Activated naive CD4-positive, alpha-beta T cell treated with anti-CD3 and anti-CD28 coated beads, Interleukin-2, amount 50 U/mL, for 72 hours (primary cell): ENCODE results near the gene ZSCAN10. TPM values are rescaled to one million over a fixed set of nuclear protein-coding genes. Genes with fewer than 3 reads are reported as not detected.

Source experiments
- ATAC-seq, 2 donors: fragments of 150-1000 bp; cut with Tn5 transposase; 2 replicates each; pipeline ENCODE4 v1.10.0; 2021; ENCODE audit warnings: mild to moderate bottlenecking in 2 of 2, moderate library complexity in 2 of 2
- DNase-seq, 2 donors: peaks; one replicate each; pipeline ENCODE4 v3.0.0; 2021 to 2022; ENCODE audit warnings: low spot score in 2 of 2
- H3K27ac Mint-ChIP-seq, 2 donors: one replicate each; pipeline ENCODE4 v1.8.0; 2022; ENCODE audit warnings: mild to moderate bottlenecking in 2 of 2, mixed read lengths in 2 of 2
- H3K36me3 Mint-ChIP-seq, 2 donors: one replicate each; pipeline ENCODE4 v1.8.0; 2022; ENCODE audit warnings: mixed read lengths in 2 of 2
- H3K9me3 Mint-ChIP-seq, 2 donors: one replicate each; pipeline ENCODE4 v1.8.0; 2022; ENCODE audit warnings: mixed read lengths in 2 of 2
- total RNA-seq, 2 donors: library from RNA; stranded (reverse); gene quantifications; one replicate each; pipeline ENCODE4 v1.2.3, GENCODE V29; 2022

The ZSCAN10 gene
- total RNA-seq, 2 donors from 2014 or later, result 0.14 to 0.68 TPM

DNA sequence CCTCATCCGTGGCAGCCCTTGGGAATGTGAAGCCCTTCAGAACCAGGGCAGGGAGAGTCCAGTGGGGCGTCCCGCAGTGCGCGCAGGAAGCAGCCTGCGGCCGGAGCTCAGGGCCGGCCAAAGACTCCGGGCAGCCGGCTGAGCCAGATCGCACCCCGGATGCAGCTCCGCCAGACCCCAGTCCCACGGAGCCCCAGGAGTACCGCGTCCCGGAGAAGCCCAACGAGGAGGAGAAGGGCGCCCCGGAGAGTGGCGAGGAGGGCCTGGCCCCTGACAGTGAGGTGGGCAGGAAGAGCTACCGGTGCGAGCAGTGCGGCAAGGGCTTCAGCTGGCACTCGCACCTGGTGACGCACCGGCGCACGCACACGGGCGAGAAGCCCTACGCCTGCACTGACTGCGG lies 20.2 kb upstream of the ZSCAN10 start:
- H3K27ac Mint-ChIP-seq, result no peak overlapping the region
- ATAC-seq (no peak), DNase-seq (no peak)
- H3K9me3 Mint-ChIP-seq, result no peaks in the 10 kb centered on the region
- H3K36me3 Mint-ChIP-seq, result no peaks in the 10 kb centered on the region

DNA sequence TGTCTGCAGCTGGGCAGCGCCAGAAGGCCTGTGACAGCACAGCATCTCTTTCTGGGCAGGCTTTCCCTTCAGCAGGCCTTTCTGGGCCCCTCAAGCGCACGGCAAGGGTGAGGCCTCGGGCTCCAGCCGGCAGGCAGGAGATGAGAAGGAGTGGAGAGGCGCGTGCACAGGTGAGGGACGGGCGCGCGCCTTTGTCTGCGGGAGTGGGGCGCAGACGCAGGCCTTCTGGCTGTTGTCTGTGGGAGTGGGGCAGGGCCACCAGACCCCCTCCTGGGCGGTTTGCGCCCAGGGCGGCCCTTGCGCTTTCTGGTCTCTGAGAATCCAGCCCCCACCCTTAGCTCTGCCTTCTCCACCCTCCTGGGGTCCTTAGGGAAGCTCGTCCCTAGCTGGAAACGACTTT lies 19.8 kb upstream of the ZSCAN10 start:
- ATAC-seq (no peak), DNase-seq (no peak)
- Mint-ChIP-seq H3K27ac (no peak overlapping the region), H3K9me3 (no peaks in the 10 kb centered on the region), H3K36me3 (no peaks in the 10 kb centered on the region)

DNA sequence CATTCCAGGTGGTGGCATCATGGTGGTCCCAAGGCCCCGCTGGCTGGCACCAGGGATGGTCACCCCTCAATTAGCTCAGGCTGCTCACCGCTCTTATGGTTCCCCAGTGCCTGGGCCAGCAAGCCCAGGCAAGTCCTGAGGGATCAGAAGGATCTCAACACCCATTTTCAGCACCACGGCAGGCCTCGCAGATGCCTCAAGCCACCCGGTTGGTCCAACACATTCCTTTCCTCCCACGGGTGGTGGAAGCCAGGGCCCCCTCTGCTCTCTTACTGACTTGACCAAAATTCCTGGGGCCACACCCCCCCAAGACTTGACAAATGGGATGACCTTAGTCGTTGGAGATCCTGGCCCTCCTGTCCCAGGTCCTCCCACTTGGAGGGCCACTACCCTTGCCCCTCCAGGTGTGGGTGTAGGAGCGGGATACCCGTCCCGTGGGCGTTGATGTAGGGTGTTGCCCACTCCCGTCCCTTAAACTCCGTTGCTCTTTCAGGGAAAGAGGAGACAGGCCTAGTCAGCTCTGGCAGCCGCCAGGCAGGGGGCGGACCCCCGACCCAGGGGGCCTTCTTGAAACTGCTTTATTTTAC lies 19.2 kb upstream of the ZSCAN10 start:
- Mint-ChIP-seq H3K27ac (no peak overlapping the region), H3K36me3 (no peaks in the 10 kb centered on the region), H3K9me3 (no peaks in the 10 kb centered on the region)
- ATAC-seq (no peak), DNase-seq (no peak)

DNA sequence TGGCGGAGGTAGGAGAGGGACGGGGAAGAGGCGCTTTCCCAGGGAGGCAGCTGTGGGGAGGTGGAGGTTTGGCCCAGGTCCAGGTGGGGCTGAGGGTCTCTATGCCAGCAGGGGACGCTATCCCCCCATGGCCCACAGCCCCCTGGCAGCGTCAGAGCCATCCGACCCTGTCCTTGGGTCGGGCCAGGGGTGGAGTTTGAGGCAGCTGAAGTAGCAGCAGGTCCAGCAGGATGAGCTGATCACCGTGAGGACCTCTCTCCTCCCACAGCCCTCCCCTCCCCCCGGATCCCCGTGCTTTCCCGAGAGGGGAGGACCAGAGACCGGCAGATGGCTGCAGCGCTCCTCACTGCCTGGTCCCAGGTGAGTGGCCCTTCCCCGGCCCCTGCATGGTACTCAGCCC lies 16.5 kb upstream of the ZSCAN10 start:
- no peaks in the 10 kb centered on the region for H3K36me3 Mint-ChIP-seq
- no peak overlapping the region for H3K27ac Mint-ChIP-seq
- ATAC-seq, result no peak
- H3K9me3 Mint-ChIP-seq, result no peaks in the 10 kb centered on the region
- DNase-seq, result no peak

DNA sequence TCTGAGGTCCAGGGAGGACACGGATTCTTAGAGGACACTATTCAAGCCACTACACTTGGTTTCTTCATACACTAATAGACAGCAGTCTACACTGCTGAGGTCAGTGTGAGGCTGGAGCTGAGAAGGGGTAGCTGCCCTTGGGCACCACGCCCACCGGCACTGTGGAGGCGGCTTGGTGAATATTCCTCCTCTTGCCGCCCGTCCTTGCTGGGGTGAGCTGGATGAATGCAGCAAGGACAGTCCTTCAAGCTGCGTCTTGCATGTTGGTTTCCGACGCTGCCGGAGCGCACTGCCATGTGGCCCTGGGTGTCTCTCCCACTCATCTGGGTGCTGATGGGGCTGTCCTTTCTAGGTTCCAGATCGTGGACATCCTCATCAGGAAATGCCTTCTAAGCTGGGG lies 15.9 kb upstream of the ZSCAN10 start:
- Mint-ChIP-seq H3K9me3 (no peaks in the 10 kb centered on the region), H3K27ac (no peak overlapping the region), H3K36me3 (no peaks in the 10 kb centered on the region)
- DNase-seq (no peak), ATAC-seq (no peak)

DNA sequence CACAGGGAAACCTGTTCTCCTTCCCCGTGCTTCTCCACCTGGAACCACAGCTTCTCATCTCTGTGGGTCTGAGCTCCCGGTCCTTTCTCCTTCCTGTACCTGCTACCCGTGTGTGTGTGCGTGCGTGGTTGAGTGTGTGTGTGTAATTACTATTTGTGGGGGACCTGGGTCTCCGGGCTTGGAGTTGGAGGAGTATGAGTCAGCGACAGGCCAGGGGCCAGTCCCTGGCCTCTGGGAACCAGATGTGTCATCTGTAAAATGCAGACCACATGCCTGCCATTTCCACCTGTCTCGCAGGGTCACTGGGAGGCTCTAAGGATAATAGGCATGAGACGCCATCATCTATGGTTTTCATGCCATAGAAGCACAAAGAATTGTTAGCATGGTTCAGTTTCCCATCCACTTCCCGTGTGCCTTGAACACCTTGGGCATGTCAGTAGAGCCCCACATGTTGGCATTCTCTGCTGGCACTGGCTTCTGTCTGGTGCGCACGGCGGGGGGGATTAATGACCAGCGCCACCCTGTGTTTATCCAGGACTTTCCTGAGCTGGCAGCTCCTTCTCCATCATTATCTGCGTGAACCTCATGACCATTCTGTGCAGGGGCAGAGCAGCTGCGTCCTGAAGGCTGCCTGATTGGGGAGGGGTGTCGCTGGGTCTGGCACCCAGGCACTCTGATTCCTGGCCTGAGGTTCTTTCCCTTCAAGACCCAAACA lies 14.8 kb upstream of the ZSCAN10 start:
- no peak for DNase-seq
- Mint-ChIP-seq H3K27ac (no peak overlapping the region), H3K36me3 (no peaks in the 10 kb centered on the region), H3K9me3 (no peaks in the 10 kb centered on the region)
- ATAC-seq, result peak in 1 of 2 donors; percentile 56

DNA sequence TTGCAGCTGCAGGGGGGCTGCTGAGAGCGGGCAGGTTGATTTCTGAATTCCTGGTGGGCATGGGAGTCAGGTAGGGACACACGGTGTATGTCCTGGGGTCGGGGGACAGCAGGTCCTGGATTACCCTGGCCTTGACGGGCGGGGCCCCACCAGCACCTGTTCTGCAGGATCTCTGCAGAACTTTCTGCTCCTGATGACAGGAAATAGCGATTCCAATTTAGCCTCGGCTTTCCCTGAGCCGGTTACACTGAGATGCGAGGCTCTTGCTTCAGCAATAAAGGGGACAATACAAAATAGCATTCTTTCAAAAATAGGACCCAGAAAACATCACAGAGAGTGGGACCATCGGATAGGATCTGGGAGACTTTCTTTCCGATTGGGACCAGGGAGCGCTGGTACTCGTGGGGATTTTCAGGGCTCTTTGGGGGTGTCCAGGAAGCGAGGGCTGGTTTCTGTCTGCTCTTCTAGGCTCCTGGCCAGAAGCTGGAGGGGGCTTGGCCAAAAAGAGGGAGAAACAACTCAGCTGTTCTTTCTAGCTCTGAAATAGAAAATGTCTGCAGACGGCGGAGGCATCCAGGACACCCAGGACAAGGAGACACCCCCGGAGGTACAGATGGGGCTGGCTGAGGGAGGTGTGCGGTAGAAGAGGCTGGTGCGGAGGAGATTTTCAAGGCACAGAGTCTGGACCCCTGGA lies 13.9 kb upstream of the ZSCAN10 start:
- Mint-ChIP-seq H3K9me3 (no peaks in the 10 kb centered on the region), H3K36me3 (no peaks in the 10 kb centered on the region), H3K27ac (no peak overlapping the region)
- ATAC-seq, result no peak
- no peak for DNase-seq

DNA sequence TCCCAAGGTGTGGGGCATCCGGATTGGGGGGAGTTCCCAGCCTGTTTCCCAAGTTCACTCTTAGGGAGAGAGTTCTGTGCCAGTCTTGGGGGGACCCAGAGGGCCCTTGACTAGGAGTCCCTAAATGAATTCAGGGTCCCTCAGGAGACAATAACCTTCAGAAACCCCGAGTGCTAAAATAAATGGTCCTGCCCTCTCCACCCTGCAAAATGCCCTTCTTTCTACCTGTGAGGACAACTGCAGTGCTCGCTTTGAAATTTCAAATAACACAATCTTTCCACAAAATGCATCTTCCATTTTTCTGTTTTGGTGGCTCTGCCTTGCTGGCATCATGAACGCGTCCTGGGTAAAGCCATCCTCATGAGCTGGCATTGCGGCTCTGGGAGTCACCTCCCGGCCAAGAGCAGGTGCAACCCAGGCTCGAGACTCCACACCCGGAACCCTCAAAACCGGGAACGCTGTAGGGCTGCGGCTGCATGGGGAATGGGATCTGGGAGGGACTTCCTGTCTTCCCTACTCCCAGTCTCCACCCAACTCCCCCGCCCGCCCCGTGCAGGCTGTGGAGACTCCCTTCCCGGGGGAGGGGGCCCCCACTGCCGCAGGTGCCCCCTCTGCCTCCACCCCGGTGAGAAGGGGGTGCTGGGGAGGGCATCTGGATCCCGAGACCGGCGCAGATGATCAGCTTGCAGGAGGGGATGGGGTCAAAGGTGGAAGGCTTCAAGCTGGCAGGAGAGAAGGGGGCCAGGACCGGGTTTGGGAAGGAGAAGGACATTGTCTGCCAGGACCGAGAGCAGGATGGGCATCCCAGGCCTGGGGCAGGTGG lies 13.2 kb upstream of the ZSCAN10 start, which contains the start of gene ZNF205:
Gene ZNF205 (plus strand): TSS at position 529 of the 823 bp plus-strand sequence. CDS start 845 bp downstream, outside the sequence.
- Mint-ChIP-seq H3K27ac (no peak within 1 kb of the TSS), H3K9me3 (no peaks in the 10 kb centered on the region), H3K36me3 (no peaks in the 10 kb centered on the region)
- ATAC-seq, result no peak
- DNase-seq, result no peak

DNA sequence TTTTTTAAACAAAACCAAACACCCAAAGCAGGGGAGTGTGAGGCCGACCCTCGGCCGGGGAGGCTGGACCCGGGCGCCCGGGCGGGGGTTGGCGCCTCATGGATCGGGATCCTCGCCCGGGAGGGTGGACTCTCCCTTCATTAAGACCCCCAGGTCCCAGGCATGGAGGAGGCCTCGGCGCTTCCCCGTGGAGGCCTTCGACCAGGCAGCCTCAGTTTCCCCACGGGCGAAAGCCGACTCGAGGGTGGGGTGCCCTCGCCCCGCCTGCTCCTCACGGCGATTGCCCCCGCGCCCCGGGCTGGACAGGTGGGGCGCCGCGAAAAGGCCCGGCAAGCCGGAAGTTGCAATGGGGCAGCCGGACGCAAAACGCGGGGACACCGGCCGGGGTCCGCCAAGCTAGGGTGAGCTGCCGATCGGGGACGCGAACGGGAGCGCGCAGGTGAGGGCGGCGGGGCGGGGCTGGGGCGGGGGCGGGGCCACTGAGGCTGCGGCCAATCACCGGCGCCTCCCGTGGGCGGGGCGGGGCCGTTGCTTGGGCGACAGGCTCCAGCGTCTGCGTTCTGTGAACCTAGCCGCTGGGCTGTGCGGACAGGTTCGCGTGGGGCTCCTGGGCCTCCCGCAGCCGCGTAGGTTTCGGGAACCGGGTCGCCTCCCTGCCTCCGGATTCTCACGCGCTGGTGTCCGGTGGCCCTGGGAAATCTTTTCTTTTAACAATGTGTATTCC lies 7.3 kb upstream of the ZSCAN10 start:
- Mint-ChIP-seq H3K27ac (peak overlapping the region; percentile 79 to 95), H3K36me3 (no peaks in the 10 kb centered on the region), H3K9me3 (no peaks in the 10 kb centered on the region)
- ATAC-seq (peak; percentile 96 to 97), DNase-seq (peak; percentile 86 to 96)

DNA sequence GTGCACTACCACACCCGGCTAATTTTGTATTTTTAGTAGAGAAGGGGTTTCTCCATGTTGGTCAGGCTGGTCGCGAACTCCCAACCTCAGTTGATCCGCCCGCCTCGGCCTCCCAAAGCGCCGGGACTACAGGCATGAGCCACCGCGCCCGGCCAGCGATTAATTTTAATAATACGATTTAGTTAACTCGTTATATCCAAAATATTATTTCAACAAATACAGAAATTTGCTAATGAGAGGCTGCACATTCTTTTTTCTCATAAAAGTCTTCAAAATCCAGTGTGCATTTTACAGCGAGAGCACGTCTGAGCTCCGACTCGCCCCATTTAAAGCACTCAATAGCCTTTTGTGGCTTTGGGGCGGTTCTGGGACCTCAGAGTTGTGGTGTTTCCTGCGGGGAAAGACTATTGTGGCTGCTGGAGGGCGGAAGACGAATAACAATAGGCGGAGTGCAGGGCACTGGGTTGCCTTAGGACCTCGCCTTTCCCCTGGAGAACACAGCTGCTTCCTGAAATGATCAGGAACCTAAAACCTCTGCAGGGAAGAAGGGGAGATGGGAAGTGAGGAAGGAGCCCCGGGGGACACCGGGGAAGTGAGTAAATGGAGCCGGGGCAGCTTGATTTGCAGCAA lies 2.9 kb upstream of the ZSCAN10 start:
- no peak for DNase-seq

DNA sequence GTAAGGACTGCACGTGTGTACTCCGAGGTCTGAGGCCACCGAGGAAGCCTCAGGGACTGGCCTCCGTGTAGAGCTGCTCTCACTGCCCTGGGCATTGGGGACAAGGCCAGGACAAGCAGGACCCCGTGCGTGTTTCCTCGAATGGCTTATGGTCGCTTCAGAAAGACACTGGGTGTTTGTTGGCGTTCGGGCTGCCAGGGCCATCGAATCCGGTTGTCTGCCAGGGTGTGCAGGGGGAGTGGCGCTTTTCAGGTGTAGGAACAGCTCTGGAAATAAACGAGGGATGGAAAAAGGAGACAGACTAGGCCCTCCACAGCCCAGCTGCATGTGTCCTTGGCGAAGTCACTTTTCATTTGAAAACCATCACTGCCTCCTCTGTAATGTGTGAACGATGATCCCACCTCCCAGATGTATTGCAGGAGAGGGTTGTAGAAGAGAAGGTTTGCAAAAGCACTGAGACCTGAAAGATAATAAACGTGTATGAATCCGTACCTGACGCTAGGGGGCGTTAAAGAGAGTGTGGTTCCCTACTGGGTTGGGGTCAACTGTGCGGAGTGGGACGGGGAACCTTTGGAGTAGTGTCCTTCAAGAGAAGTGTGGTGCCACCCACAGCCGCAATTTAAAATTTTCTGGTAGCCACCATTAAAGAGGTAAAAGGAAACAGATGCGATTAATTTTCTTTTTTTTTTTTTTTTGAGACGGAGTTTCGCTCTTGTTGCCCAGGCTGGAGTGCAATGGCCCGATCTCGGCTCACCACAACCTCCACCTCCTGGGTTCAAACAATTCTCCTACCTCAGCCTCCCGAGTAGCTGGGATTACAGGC lies 2.1 kb upstream of the ZSCAN10 start:
- peak in 1 of 2 donors; percentile 66 for DNase-seq
- Mint-ChIP-seq H3K36me3 (no peaks in the 10 kb centered on the region), H3K9me3 (no peaks in the 10 kb centered on the region), H3K27ac (peak overlapping the region in 1 of 2 donors; percentile 81)
- ATAC-seq, result no peak

More for the DNA sequence above, 2.9 kb upstream of the ZSCAN10 start:
- no peak for ATAC-seq
- no peak overlapping the region for H3K27ac Mint-ChIP-seq
- H3K36me3 Mint-ChIP-seq, result no peaks in the 10 kb centered on the region
- H3K9me3 Mint-ChIP-seq, result no peaks in the 10 kb centered on the region

DNA sequence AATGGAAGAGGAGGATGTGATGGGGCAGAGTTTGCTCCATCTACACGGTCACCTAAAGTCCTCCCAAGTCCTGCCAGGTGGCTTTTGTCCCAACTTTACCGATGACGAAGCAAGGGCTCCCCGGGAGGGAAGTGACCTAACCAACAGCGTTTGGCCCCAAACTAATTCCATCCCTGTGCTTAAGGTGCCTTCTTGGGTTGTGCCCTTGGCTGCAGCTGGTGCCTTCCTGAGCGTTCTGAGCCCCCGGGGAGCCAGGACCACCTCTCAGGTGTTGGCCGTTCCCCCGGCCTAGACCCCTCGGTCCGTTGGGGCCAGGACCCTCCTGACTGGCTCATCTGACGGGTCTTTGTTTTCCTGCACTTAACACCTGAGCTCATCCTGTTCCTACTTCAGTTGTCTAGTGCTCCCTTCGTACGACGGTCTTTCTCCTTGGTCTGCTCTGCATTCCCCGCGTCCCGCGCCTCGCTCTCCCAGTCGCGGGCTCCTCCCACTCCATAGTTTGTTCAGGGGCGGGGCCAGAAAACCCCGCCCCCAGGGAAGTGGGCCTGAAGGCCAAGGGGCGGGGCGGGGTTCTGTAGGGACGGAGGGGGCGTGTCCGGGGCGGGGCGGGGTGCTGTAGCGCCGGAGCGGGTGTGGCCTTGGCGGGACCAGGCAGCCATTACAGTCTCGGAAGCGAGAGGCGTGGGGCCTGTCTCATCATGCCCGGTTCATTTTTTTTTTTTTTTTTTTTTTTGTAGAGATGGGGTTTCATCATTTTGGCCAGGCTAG lies 822 bp upstream of the ZSCAN10 start:
- ATAC-seq (peak; percentile 89 to 94), DNase-seq (peak; percentile 87 to 91)
- Mint-ChIP-seq H3K27ac (peak overlapping the region; percentile 81 to 88), H3K9me3 (no peaks in the 10 kb centered on the region), H3K36me3 (no peaks in the 10 kb centered on the region)

DNA sequence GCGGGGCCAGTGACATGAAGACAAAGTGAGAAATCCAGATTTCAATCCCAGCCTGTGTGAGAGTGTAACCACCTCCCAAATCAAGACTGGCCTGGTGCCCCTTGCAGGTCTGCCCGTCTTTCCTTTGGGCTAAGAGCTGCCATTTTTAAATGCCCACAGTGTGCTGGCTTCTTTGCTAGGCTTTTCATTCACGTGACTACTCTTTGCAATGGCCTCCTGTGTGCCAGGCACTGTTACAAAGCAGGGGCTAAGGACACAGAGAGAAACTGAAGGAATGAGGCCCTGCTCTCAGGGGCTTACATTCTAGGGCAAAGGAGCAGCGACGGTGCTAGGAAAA lies 269 bp upstream of the ZSCAN10 start:
- no peak overlapping the region for H3K27ac Mint-ChIP-seq
- DNase-seq (no peak), ATAC-seq (no peak)
- H3K36me3 Mint-ChIP-seq, result no peaks in the 10 kb centered on the region
- no peaks in the 10 kb centered on the region for H3K9me3 Mint-ChIP-seq

DNA sequence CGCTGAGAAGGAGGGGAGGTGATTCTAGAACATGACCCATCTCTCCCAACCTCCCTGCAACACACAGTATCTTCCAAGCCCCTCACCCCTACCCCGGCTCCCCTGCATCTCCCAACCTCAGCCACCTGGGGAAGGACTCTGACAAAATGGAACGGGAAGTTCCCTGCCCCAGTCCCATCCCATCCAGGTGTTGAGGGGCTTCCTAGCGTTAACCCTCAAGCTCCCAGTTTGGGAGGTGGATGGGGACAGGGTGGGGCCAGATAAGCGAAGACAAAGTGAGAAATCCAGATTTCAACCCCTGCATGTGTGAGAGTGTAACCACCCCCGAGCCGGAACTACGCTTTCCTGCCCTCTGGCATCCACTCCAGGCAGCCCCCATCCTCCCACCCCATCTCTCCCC lies 1.8 kb downstream of the ZSCAN10 start:
- no peak overlapping the region for H3K27ac Mint-ChIP-seq
- ATAC-seq (no peak), DNase-seq (no peak)
- H3K9me3 Mint-ChIP-seq, result no peaks in the 10 kb centered on the region
- H3K36me3 Mint-ChIP-seq, result no peaks in the 10 kb centered on the region

DNA sequence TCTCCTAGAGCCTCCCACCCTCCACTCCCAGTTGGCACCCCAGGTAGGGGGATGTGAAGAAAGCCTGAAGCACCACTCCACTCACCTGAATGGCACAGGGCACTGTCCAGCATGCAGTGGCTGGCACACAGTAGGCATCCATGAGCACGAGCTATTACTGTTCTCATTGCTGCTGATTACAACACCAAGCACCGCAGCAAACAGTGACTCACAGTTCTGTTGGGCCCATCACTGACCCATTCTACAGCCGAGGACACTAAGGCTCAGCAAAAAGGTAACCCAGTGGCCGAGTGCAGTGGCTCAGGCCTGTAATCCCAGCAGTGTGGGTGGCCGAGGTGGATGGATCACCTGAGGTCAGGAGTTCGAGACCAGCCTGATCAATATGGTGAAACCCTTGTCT lies 2.7 kb downstream of the ZSCAN10 start:
- DNase-seq, result no peak
- no peaks in the 10 kb centered on the region for H3K36me3 Mint-ChIP-seq
- ATAC-seq, result no peak
- H3K9me3 Mint-ChIP-seq, result no peaks in the 10 kb centered on the region
- H3K27ac Mint-ChIP-seq, result no peak overlapping the region
